ENCODE data around the gene ITGB4.

DNA sequence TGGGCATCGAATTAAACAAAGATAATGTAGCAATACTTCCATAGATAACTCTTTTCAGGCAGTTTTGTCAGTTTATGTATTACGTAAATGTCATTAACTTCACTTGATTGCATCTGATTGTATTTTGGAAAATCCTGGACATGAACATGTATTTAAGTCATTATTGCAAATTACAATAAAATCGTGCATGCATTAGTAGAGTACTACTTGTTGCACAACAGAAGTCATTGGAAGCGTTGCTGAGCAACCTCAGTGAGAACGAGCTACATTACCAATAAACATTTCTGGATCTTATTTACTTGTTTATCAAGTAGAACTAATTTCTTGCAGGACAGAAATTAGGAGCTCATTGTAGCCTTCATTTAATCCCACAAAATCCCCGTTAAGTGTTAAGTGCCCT lies 70.0 kb downstream of the ITGB4 start:
- no peak for TF ChIP-seq SALL1 (CRISPR knock-in tag; IDR thresholded peaks at IDR 0.05)
- no peak for TF ChIP-seq HNF4G (IDR thresholded peaks at IDR 0.05; ENCODE audit: borderline replicate concordance, low read depth, low read length)
- TF ChIP-seq HNF4G (CRISPR knock-in tag; IDR thresholded peaks at IDR 0.05; ENCODE audit: borderline replicate concordance, low read depth) = no peak
